ENCODE measurements around the gene CPNE9. TPM values are rescaled to one million over a fixed set of nuclear protein-coding genes. Genes with fewer than 3 reads are reported as not detected.

CPNE9 gene
- total RNA-seq, 1 donor from 2014 or later, result 0.20 TPM

DNA sequence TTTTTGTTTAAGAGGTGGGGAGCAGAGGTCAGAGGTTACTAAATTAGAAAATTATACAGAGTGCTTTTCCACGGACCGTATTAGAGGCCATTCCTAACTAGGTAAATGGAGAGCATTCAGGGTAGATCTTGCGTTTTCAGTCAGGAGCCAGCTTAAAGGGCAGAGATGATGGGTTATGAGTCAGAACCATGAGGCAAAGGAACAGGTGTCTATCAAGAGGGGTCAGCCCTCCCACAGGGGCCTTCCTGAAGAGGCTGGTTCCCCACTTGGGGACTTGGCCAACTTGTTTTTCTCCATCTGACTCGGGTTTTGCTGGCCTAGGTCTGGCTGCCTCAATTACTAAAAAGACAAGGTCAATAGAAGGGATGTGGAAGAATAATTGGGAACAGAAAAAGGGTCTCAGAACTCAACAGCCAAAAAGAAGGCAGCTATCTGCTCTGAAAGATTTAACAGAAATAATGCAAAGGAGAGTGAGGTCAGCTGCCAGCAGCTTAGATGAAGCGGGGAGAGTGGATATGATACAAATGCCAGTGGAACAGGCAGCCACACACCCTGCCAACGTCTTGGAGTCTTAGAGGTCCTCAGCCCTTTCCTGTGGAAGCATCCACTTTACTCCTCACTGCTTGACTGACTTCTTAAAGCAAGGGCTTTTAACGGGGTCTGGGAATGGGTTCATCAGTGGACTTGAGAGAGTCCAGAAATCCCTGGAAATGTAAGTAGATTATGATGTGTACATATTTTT, 36.8 kb upstream of the CPNE9 start:
- no peak overlapping the region for H3K27ac Mint-ChIP-seq
- intact Hi-C loops (cut with micrococcal nuclease), result no loop called here

DNA sequence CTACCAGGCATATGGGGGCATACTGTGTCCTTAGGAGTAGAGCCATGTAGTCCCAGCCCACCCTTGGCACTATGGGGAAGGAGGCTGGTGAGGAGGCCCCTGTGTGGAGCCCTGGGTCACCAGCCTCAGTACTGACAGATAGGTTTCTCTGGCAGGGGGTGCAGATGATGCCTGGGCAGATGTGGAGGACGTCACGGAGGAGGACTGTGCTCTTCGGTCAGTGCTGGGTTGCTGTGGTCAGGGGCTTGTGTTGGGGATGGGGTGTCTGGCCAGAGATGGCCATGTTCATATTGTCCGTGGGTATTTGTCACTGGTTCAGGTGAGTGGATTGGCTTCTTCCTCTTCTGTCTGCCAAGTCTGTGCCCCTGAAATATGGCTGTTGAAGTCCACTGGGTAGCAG, 34.4 kb upstream of the CPNE9 start:
- ChIA-PET POLR2A (no interaction called here), CTCF (no interaction called here)
- ATAC-seq (ENCODE audit: low read depth) (no peak), DNase-seq (no peak)
- TF ChIP-seq, protein P1, sequence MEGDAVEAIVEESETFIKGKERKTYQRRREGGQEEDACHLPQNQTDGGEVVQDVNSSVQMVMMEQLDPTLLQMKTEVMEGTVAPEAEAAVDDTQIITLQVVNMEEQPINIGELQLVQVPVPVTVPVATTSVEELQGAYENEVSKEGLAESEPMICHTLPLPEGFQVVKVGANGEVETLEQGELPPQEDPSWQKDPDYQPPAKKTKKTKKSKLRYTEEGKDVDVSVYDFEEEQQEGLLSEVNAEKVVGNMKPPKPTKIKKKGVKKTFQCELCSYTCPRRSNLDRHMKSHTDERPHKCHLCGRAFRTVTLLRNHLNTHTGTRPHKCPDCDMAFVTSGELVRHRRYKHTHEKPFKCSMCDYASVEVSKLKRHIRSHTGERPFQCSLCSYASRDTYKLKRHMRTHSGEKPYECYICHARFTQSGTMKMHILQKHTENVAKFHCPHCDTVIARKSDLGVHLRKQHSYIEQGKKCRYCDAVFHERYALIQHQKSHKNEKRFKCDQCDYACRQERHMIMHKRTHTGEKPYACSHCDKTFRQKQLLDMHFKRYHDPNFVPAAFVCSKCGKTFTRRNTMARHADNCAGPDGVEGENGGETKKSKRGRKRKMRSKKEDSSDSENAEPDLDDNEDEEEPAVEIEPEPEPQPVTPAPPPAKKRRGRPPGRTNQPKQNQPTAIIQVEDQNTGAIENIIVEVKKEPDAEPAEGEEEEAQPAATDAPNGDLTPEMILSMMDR (IDR thresholded peaks at IDR 0.05), result no peak
- Mint-ChIP-seq H3K27ac (no peak overlapping the region), H3K27me3 (no peaks in the 10 kb centered on the region), H3K9me3 (no peaks in the 10 kb centered on the region), H3K4me1 (no peaks in the 10 kb centered on the region), H3K36me3 (ENCODE audit: low read depth) (peaks cover 96% of the 10 kb centered on the region), H3K4me3 (no peak overlapping the region)
- intact Hi-C loops (cut with micrococcal nuclease), result no loop called here

More for the DNA sequence above, 36.8 kb upstream of the CPNE9 start:
- TF ChIP-seq, protein P1 (IDR thresholded peaks at IDR 0.05), result no peak
- H3K36me3 Mint-ChIP-seq (ENCODE audit: low read depth), result peaks cover 96% of the 10 kb centered on the region
- no peaks in the 10 kb centered on the region for H3K27me3 Mint-ChIP-seq
- POLR2A ChIA-PET, result interaction anchor here (1.2 kb wide), 1 partner anchor 10 kb away, joined by 3 read pairs; no protein-coding TSS in a partner anchor
- H3K4me3 Mint-ChIP-seq, result no peak overlapping the region
- ATAC-seq (ENCODE audit: low read depth), result no peak
- CTCF ChIA-PET, result interaction anchor here (1.6 kb wide), 1 partner anchor 10 kb away, joined by 3 read pairs; no protein-coding TSS in a partner anchor
- no peaks in the 10 kb centered on the region for H3K9me3 Mint-ChIP-seq
- H3K4me1 Mint-ChIP-seq, result no peaks in the 10 kb centered on the region
- no peak for DNase-seq

DNA sequence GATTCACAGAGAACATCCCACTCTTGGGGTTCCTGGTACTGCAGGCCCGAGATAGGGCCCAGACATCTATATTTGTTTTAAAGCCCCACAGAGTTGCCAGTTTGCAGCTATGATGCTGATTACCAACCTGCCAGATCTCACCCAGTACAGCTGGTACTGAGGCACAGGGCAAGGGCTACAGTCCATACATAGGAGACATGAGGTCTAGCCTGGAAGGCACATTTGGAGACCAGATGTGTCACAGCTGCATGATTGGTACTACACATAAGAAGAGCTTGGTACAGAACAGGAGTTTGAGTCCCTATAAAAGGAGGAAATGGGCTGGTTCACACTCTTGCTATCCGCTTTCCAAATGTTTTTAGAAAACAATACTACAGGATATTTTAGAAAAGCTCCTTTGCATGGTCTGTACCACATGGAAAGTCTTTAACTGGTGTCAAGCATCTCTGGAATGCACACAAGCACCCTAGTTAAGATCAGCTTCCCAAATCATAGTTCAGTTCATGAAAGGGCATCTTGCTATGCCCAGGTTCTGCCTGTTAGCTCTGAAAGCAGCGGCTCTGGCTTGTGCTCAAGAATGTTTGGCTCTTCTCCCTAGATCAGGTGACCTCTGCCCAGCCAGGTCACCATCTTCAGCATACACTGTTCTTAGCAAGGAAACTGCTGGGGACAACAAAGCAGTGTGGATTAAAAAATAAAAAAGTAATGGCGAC, 33.8 kb upstream of the CPNE9 start:
- TF ChIP-seq, protein P1 (IDR thresholded peaks at IDR 0.05), result no peak
- DNase-seq (no peak), ATAC-seq (ENCODE audit: low read depth) (no peak)
- ChIA-PET CTCF (no interaction called here), POLR2A (interaction anchor here (0.6 kb wide), 1 partner anchor 315 kb away, joined by 3 read pairs; no protein-coding TSS in a partner anchor)
- Mint-ChIP-seq H3K4me3 (no peak overlapping the region), H3K36me3 (ENCODE audit: low read depth) (peaks cover 96% of the 10 kb centered on the region), H3K9me3 (no peaks in the 10 kb centered on the region), H3K27ac (no peak overlapping the region), H3K4me1 (no peaks in the 10 kb centered on the region), H3K27me3 (no peaks in the 10 kb centered on the region)
- intact Hi-C loops (cut with micrococcal nuclease), result no loop called here

DNA sequence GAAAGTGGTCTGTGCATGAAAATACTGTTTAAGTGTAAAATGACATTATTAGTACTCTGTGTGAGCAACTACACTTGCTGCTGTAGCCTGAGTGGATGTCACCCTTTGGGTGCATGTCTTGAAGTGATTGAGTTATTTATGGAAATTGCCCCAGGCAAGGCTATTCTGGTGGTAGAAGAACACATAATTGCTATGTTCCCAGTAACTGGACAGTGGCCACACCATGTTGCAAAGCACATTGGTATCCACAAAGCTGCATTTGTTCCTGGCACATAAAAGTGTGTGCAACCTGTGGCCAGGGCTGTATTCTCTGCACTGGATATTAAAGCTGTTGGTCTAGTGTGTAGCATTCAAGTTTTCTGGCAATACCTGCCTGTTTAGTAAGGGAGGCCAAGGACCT, 30.6 kb upstream of the CPNE9 start:
- H3K4me3 Mint-ChIP-seq, result no peak overlapping the region
- H3K27ac Mint-ChIP-seq, result no peak overlapping the region
- peaks cover 98% of the 10 kb centered on the region for H3K36me3 Mint-ChIP-seq (ENCODE audit: low read depth)
- intact Hi-C loops (cut with micrococcal nuclease), result no loop called here
- CTCF ChIA-PET, result no interaction called here
- TF ChIP-seq, protein P1 (IDR thresholded peaks at IDR 0.05), result no peak
- ATAC-seq (ENCODE audit: low read depth) (no peak), DNase-seq (no peak)
- POLR2A ChIA-PET, result no interaction called here
- H3K27me3 Mint-ChIP-seq, result no peaks in the 10 kb centered on the region
- no peaks in the 10 kb centered on the region for H3K9me3 Mint-ChIP-seq
- no peaks in the 10 kb centered on the region for H3K4me1 Mint-ChIP-seq

DNA sequence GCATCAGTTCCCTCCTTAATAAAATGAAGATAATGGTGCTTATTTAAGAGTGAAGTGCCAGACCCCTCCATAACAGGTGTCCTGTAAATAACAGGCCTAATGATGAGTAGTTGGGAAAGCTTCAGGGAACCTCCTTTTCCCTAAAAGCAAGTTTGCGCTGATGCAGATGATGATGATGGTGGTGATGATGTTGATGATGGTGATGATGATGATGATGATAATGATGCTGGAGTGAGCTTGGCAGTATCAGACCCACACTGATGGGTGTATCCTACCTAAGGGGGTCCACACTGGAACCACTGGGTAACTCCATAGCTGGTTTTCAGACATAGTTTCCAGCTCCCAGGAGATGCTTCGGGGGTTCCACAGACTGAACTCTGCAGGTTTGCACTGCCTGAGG, 29.9 kb upstream of the CPNE9 start:
- peaks cover 98% of the 10 kb centered on the region for H3K36me3 Mint-ChIP-seq (ENCODE audit: low read depth)
- ATAC-seq (ENCODE audit: low read depth), result no peak
- no peak overlapping the region for H3K27ac Mint-ChIP-seq
- no peaks in the 10 kb centered on the region for H3K9me3 Mint-ChIP-seq
- POLR2A ChIA-PET, result no interaction called here
- DNase-seq, result no peak
- CTCF ChIA-PET, result no interaction called here
- TF ChIP-seq, protein P1 (IDR thresholded peaks at IDR 0.05), result no peak
- H3K4me3 Mint-ChIP-seq, result no peak overlapping the region
- no peaks in the 10 kb centered on the region for H3K27me3 Mint-ChIP-seq
- intact Hi-C loops (cut with micrococcal nuclease), result no loop called here
- H3K4me1 Mint-ChIP-seq, result no peaks in the 10 kb centered on the region
